Endothelial cell (in vitro differentiated cells): ENCODE measurements around the gene RARRES1. TPM values are rescaled to one million over a fixed set of nuclear protein-coding genes. Genes with fewer than 3 reads are reported as not detected.

ENCODE experiments used
- DNase-seq: peaks from one replicate; pipeline ENCODE4 v3.0.0; 2021; ENCODE audit warnings: low spot score
- H3K27ac Mint-ChIP-seq: one replicate; pipeline ENCODE4 v1.8.0; 2021; ENCODE audit warnings: mixed read lengths, inconsistent platforms; ENCODE audit not compliant: unreplicated experiment
- H3K27me3 Mint-ChIP-seq: one replicate; pipeline ENCODE4 v1.8.0; 2021; ENCODE audit warnings: mild to moderate bottlenecking, moderate library complexity, mixed read lengths, inconsistent platforms; ENCODE audit not compliant: unreplicated experiment
- H3K36me3 Mint-ChIP-seq: one replicate; pipeline ENCODE4 v1.8.0; 2021; ENCODE audit warnings: mild to moderate bottlenecking, low read depth, mixed read lengths, inconsistent platforms; ENCODE audit not compliant: unreplicated experiment
- H3K4me1 Mint-ChIP-seq: one replicate; pipeline ENCODE4 v1.8.0; 2021; ENCODE audit warnings: mild to moderate bottlenecking, mixed read lengths, inconsistent platforms; ENCODE audit not compliant: unreplicated experiment
- H3K4me3 Mint-ChIP-seq: one replicate; pipeline ENCODE4 v1.8.0; 2021; ENCODE audit warnings: mild to moderate bottlenecking, mixed read lengths, inconsistent platforms; ENCODE audit not compliant: unreplicated experiment
- H3K9me3 Mint-ChIP-seq: one replicate; pipeline ENCODE4 v1.8.0; 2021; ENCODE audit warnings: mixed read lengths, inconsistent platforms; ENCODE audit not compliant: unreplicated experiment
- CTCF ChIP-seq: fragments of 200-600 bp; sonication (generic); IDR thresholded peaks from one replicate; pipeline ENCODE4 v1.5.0; 2021; ENCODE audit warnings: antibody characterized with exemption; ENCODE audit not compliant: unreplicated experiment
- total RNA-seq: library from RNA; stranded (reverse); fragmentation: NEBNext Ultra II Directional; extraction: Animal tissue kit (Norgen Biotek cat#: 25700); gene quantifications from one replicate; pipeline ENCODE4 v1.2.1, GENCODE V29; 2021; ENCODE audit not compliant: unreplicated experiment

Gene RARRES1
- total RNA-seq, 1 donor from 2014 or later = not detected

DNA sequence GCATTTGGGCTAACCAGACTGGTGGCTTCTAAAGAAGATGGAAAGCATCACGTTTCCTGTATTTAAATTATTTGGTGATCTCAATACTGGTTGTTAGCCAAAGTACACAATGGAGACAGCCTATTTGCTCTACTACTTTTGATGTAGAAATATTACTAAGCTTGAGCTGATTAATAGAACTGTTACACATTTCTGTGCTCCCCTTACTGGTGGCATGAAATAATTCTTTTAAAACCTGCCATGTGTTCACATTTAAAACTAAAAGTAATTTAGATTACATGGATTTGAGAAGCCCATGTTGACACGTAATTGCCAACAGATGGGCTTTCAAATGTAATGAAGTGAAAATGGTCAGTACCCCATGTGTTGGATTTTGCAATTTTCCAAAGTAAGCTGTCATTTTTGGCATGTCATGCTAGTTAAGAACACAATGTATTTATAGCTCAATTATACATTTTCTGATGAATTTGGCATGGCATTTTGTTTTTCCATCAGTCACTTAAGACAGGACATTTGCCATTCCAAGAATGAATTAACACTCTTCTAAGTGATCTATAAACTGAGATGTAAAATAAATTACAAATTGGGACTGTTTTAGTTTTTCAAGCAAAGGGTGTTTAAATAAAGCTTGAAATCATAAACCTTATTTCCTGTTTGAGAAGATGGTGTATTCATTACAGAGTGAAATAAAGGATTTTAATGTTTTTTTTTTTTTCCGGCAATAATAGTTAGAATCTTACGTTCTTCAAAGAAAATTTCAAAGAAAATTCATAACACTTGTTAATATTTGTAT, 10.8 kb upstream of the RARRES1 start:
- Mint-ChIP-seq H3K27me3 (peaks cover 5% of the 10 kb centered on the region), H3K36me3 (no peaks in the 10 kb centered on the region), H3K9me3 (no peaks in the 10 kb centered on the region), H3K4me3 (no peak overlapping the region), H3K27ac (no peak overlapping the region), H3K4me1 (no peaks in the 10 kb centered on the region)
- DNase-seq = no peak
- TF ChIP-seq CTCF = no peak

DNA sequence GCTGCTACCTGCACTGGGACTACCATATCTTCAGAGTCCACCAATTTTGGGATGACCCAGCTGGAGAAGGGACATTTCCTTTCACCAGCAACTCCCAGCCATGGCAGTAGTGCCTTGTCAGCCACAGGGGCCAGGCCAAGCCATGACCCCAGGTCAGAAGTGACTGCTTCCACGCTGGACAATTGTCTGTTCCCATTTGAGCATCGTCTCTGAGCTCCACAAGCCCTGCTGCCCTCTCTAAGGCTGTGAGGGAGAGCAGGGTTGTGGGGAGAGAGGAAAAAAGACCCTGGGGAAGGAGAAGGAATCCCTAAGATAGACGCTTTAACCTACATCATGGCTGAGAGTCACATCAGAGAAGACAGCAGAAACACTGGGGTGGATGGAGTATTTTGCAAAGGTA, 7.4 kb upstream of the RARRES1 start:
- Mint-ChIP-seq H3K9me3 (no peaks in the 10 kb centered on the region), H3K36me3 (no peaks in the 10 kb centered on the region), H3K4me1 (no peaks in the 10 kb centered on the region), H3K27ac (no peak overlapping the region), H3K4me3 (no peak overlapping the region), H3K27me3 (no peaks in the 10 kb centered on the region)
- no peak for TF ChIP-seq CTCF
- DNase-seq = no peak

DNA sequence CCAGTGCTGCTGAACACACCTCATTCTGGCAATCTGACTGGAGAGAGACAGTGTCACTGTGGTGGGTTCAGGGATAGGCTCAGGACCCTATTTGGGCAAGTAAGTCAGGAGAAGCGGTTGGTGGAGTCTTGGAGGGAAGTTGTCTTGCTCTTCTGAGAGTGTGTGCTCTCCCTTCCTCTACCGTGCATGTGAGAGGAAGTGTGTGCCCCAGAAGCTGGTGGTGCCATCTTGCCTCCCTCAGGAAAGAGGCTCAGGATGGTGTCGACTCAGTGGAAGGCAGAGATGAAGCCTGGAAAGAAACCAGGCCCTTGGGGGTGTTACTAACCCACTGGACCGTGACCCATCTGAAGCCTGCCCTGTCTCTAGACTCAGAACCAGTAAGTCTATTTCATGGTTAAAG, 6.8 kb upstream of the RARRES1 start:
- no peak for TF ChIP-seq CTCF
- no peak for DNase-seq
- no peak overlapping the region for H3K27ac Mint-ChIP-seq
- H3K9me3 Mint-ChIP-seq = no peaks in the 10 kb centered on the region
- no peaks in the 10 kb centered on the region for H3K4me1 Mint-ChIP-seq
- H3K36me3 Mint-ChIP-seq = peaks cover under 1% of the 10 kb centered on the region
- H3K4me3 Mint-ChIP-seq = no peak overlapping the region
- peaks cover under 1% of the 10 kb centered on the region for H3K27me3 Mint-ChIP-seq

DNA sequence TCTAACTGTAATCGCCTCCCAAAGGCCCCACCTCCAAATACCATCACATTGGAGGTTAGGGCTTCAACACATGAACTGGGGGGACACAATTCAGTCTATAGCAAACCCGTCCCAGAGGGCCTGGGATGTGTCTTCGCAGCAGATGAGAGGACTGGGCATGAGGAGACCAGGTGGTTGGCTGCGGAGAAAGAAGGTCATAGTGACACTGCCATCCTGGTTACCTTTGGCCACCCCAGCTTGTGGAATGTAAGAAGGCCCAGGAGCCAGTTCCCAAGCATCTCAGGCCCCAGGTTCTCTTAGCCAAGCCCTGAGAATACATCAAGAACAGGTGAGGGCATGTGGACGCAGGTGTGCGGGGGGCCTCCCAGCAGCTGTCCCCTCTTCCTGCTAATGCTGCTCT, 6.4 kb upstream of the RARRES1 start:
- H3K36me3 Mint-ChIP-seq = peaks cover 4% of the 10 kb centered on the region
- TF ChIP-seq CTCF = no peak
- H3K4me1 Mint-ChIP-seq = no peaks in the 10 kb centered on the region
- H3K27me3 Mint-ChIP-seq = peaks cover 5% of the 10 kb centered on the region
- no peak overlapping the region for H3K27ac Mint-ChIP-seq
- H3K4me3 Mint-ChIP-seq = no peak overlapping the region
- no peak for DNase-seq
- no peaks in the 10 kb centered on the region for H3K9me3 Mint-ChIP-seq

DNA sequence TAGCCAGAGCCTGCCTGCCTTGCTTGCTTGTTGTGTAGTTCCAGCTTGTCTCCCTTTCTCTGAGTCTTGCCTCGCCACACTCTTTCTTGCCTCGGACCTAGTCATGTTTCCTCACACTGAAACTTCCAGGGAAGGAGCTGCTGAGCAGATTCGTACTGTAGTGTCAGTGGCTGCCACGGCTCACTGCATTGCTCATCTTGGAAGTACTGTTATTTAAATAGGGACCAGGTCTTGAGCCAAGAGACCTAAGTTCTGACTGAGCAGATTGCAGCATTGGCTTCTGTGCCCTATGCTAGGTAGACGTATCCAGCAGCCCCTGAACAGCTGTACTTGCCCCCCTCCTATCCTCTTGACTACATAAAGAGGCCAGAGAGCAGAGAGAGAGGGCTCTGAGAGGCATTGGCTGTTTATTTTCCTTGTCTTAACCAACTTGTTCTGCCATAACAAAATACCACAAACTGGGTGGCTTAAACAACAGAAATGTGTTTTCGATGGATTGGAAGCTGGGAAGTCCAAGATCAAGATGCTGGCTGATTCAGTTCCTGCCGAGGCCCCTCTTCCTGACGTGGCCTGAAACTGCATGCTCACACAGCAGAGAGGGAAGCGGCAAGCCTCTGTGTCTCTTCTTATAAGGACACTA, 5.8 kb upstream of the RARRES1 start:
- no peak for TF ChIP-seq CTCF
- no peaks in the 10 kb centered on the region for H3K4me1 Mint-ChIP-seq
- no peak for DNase-seq
- H3K27me3 Mint-ChIP-seq = peaks cover 8% of the 10 kb centered on the region
- no peaks in the 10 kb centered on the region for H3K9me3 Mint-ChIP-seq
- no peak overlapping the region for H3K4me3 Mint-ChIP-seq
- H3K36me3 Mint-ChIP-seq = peaks cover 5% of the 10 kb centered on the region
- no peak overlapping the region for H3K27ac Mint-ChIP-seq
